NCI-H2227 (cell line): ENCODE data around the gene ZBTB3.
"Not testable (repeated sequence)": the region's sequence is repeated elsewhere in the genome, so short reads cannot be mapped to it uniquely, and the experiment has no call there.

Experiments
- DNase-seq: peaks from one replicate; lab custom pipeline; 2025; ENCODE audit not compliant: unreplicated experiment; lab: John Stamatoyannopoulos, UW

ZBTB3 gene

DNA sequence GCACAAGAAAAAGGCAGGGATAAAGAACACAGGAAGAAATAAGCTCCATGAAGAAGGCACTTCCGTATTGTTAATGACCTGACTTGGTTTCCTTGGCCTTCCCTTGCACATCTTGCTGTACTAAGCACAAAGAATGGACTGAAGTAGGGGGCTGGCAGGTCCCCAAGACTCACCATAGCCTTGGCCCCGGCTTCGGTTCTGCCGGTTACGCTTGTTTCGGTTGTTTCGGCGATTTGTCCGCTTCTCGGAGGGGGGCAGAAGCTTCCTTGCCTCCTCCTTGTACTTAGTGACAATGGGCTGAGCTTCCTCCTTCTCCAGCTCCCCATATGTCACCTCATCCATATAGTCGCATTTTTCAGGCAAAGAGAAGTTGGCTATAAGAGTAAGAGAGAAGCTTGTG lies 37.1 kb downstream of the ZBTB3 start:
- DNase-seq, result no peak

DNA sequence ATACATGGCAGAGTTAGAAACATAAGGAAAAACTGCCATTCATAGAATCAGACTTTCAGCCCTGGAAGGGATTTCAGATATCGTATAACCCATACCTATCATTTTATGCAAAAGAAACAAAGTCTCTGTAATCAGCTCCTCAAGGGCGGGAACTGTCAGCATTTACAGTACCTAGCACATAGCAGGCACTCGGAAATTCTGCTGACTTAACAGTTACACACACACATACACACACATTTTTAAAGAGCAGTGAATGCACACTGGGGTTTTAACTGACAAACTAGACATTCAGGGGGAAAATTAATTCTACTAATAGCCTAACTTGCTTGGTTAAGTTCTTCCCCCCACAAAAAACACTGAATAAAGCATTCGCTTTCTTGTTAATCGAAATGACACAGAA lies 37.8 kb downstream of the ZBTB3 start:
- no peak for DNase-seq

DNA sequence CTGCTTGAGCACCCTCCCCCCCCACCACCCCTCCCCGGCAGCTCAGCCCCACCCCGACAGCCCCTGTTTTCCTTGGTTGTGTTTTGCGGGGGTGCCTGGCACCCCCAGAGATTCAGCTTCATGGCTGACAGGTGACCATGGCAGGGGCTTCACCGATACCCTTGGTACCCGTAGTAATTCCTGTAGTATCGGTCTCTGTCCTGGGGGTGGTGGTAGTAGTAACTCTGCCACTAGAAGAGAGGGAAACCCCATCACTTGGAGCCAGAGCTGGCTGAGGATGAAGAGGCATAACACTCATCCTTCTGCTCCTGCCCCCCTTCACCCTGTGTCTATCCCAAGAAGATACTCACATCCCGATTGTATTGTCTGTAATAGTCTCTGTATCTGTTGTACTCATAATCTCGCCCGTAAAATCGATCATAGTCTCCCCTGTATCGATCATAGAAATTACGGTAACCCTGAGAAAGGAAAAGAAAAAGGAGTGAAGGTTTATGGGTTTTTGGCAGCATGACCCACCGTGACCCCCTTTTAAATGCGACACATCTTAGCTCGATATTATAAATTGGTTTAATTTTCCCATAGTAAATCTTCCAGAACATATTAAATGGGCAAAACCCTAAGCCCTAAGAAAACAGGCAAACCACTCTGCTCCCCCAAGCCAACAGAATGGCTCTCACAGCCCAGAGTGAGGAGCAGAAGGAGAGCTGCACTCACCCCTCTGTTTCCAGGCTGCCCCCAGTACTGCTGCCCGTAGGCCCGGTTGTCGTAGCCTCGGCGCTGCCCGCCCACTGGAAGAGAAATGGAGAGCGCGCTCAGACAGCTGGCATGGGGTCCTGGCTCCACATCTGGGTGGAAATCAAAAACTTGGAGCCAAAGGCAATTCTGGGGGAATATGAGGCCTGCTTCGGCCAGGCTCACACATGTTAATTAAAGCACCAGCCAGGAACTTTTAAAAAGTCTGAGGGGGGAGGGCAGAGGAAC lies 38.5 kb downstream of the ZBTB3 start:
- no peak for DNase-seq

DNA sequence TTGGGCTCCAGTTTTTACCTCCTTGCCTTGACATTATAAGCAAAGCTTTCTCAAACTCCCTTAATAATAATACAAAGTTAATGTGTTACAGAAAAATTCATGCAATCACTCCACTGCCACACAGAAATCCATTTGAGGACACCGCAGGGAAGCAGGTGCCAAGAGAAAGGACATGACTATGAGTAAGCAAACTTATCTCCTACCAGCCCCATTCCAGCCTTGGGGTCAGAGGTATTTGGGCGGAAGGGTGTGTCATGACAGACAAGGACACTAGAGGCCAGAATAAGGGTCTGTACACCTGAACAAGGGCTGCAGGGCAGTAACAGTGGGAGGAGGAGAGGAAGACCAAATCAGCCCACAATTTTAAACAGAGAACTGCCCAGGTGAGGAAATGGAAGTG lies 40.6 kb downstream of the ZBTB3 start:
- DNase-seq, result no peak

DNA sequence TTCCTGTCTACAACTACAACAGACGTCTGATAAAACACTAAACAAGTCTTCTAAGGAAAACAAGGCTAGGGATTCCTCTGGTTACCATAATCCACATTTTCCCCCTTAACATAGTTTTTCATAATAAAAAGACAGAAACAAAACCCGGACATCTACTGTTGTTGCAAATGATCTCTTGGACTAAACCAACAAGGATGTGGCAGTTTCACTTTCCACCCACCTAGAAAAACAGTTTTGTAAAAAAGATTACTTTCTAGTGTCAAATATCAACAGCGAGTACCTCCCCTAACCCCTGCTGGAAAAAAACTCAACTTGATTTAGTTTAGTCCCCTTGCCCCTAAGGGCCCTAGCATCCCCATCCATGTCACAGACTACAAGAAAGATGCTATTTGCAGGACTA lies 41.1 kb downstream of the ZBTB3 start:
- no peak for DNase-seq

DNA sequence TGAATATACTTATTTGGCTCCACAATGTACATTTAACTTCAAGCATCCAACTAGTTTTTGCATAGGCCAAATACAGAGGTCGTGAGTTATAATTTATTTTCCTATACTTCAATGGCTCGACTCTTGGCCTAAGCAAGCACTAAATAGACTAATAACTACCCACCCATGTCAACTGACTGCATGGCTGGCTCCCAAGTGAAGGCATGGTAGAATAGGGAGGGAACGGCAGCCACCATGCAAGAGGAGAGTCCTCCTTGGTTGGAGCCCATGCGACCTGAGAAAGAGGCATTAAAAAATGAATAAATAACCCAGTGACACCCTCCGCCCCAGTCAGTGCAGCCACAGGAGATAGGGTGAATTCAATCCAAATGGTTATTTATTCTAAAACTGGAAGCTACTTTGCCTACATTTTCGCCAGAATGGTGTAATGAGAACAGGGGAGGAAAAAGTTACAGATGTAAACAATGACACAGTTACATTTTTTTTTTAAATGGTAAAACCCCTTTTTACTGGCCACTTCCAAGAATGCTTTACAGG lies 41.6 kb downstream of the ZBTB3 start:
- no peak for DNase-seq

DNA sequence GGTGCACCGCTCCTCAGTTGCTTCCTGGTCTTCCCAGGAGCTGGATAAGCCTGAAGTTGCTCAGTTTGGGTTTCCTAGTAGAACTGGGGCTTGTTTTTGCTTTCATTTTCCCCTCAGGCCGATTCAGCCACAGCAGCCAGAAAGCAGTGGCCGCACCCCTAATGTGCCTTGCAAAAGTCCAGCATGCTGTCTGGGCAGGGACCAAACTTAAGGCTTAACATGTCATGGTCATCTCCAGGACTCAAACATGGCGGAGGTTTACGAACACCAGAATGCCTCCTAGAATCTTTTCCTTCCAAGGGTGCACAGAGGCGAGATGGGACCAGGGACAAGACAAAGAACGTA lies 44.0 kb downstream of the ZBTB3 start:
- no peak for DNase-seq

DNA sequence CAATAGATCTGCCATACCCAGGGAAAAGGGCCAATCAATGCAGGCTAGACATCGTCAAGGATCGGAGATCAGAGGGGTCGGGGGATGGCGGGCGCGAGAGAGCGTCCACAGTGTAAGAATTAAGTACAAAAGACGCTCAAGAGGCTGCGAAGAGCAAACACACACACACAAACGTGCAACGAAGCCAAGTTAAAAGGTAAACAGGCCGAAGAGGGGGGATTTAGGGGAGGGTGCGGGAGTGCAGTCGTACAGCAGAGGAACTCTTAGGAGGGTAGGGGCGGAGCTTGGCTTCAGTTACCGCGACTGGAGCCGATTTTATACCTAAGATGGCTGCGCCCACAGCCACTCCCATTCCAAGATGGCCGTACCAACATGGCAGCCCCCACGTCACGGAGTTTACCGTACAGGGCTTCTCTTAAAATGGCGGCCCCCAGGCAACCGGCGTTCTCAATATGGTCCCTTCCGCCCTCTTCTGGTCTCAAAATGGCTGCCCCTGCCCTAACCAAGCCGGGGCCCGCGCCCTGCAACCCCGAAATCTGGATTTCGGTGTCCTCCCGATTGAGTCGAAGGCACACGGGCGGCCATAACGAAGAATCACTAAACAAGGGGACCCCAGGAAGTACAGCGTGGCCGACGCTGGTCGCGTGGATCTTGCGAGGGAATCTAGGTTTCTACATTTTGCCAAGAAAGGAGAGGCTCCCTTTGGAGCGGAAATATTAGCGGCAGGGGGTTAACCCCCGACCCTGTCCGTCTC lies 44.5 kb downstream of the ZBTB3 start:
- DNase-seq, result peak; percentile 99

DNA sequence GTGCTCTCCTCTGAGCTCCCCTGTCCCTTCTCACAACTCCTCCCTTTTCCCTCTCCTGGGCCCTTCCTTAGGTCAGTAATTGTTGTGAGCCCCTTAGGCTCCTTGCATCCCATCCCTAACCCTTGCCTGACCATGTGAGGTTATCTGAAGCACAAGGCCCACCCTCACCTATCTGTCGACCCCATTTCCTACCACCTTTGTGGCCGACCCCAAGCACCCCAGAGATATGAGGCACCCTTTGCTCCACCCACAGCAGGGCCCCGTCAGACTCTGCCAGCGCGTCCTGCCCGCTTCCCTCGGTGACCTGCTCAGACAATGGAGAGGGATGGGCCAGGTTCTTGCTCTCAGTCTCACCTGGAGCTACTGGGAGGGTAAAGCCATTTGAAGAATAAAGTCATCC lies 45.2 kb downstream of the ZBTB3 start:
- DNase-seq, result no peak

DNA sequence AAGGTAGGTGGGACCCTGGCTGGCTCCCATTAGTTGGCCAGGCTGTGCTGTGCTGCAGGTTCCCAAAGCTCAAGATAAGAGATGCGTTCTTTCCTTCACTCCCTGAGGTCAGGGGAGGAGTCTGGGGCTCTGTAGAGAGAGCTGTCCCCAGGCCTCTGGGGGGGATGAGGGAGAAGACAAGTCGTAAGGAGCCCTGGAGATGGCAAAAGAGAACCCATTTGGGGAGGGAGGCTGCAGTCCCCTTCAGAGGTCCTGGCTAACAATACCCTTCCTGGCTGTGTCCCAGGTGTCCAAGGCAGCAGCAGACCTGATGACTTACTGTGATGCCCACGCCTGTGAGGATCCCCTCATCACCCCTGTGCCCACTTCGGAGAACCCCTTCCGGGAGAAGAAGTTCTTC lies 45.6 kb downstream of the ZBTB3 start:
- DNase-seq, result peak; percentile 27

DNA sequence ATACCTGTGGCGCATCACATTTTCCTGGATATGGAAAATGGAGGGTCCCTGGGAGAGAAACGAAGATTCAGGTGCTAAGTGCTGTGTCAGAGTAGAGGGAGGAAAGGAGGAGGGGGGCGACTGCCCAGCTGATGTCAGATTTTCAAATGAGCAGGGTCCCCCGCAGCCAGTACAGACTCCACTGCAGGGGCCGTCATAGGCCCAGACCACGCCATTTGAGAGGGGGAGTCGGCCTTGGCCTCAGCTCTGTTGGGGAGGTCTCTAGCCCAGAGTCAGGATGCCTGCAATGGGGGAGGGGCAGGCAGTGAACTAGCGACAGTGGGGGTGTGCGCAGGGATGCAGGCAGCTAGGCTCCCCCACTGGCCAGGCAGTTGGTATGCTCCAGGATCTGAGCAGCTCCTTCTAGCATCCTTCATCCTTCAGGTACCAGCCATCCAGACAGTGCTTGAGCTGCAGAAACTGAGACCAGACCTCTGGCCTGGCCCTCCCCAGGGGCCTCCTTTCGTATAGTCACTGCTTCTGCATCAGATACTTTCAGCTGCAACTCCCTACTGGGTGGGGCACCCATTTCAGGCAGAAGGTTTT lies 46.6 kb downstream of the ZBTB3 start, which contains the start of the genes BSCL2 and GNG3:
BSCL2 (minus strand) TSS at position 148 of the 585 bp plus-strand sequence. CDS start 229 bp downstream, outside the sequence.
GNG3 (plus strand) TSS at position 400 of the 585 bp plus-strand sequence. CDS start 620 bp downstream, outside the sequence.
- DNase-seq, result peak; percentile 98

DNA sequence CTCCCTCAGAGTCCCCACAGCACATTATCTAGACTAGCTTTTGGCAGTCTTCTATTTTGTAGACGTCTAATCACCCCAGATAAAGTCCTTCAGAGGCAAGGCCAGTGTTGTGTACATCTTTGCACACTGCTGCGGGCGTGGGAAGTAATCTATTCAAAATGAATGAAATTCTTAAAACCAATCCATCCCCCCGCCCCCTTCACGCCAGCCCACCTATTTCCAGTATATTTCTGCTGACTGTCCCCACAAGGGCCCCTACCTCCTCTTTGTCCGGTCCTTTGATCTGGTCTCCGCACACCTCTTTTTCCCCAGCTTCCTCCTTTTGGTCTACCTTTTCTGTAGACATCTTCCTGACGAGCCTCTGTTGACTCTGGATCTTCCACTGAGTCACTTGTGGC lies 47.1 kb downstream of the ZBTB3 start:
- DNase-seq, result no peak

DNA sequence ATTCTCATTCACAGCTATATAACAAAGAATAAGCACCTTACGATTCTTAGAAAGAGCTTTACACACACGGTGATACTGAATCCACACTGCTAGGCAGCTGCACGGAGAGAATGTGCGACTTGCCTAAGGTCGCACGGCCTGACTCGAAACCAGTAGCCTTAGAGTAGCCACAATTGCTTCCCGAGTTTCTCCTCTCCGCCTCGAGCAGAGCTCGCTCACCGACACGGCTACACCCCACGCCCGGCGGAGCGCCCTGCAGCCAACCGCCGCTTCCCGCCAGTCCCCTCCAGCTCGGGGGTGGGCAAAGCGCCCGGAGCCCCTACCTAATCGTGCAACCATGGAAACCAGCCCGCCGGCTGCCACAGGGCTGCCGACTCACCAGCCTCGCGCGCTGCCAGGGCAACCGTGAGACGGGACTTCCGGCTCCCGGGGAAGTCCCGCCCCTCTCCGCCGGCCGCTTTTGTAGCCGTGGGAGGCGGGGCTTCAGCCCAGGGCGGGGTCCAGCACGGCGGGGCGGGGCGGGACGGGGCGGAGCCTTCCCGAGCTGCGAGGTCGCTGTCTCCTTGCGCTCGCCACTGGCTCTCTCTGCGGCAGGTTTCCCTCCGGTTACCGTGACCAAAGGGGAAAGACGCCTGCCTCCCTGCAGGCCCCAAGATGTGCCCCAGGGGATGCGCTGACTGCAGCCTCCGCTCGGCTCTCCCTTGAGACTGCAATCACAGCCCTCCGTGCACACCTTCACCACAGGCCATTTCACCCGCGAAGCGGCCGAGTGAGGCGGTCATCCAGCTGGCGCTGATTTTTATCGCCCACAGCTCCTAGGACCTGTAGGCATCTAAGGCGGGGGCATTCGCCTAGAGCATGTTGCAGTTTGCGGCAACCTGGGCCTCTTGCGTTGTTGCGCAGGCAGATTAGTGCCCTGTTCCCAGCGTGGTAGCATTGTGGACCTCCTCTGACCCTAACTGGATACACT lies 47.8 kb downstream of the ZBTB3 start:
- DNase-seq, result peak; percentile 98

DNA sequence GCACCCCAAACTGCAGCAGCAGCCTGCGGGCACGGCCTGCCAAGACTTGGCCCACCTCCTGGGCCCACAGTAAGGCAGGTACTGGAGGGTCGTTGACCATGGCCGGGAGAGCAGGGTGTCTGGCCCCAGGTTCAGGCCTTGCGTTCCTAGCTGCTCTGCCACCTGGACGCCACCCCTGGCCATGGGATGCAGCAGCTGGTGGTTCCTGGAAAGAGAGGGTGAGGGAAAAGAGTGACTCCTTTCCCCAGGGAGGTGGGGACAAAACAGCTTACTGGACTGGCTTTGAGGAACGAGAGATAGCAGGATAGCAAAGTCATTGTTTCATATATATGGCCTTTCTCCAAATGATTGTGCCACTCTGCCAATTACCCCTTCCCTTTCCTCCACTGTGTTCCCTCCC lies 48.5 kb downstream of the ZBTB3 start:
- DNase-seq, result peak; percentile 33

DNA sequence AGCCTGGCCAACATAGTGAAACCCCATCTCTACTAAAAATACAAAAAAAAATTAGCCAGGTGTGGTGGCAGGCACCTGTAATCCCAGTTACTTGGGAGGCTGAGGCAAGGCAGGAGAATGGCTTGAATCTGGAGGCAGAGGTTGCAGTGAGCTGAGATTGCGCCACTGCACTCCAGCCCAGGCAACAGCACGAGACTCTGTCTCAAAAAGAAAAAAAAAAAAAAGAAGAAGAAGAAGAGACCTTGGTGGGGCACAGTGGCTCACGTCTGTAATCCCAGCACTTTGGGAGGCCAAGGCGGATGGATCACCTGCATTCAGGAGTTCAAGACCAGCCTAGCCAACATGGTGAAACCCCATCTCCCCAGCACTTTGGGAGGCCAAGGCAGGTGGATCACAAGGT lies 50.0 kb downstream of the ZBTB3 start:
- not testable (repeated sequence) for DNase-seq

DNA sequence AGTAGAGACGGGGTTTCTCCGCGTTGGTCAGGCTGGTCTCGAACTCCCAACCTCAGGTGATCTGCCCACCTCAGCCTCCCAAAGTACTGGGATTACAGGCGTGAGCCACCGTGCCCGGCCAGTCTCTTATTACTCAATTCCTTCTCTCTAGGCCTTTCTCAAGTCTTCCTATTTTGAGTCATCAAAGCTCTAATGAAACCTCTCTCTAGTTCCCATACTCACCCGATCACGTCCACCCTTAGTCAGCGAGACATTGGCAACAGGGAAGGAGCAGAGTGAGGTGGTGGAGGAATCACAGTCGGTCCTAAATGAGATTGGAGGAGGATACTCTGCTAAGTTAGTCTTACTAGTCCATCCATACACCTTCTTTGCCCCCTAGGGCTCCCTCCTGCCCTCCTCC lies 51.7 kb downstream of the ZBTB3 start:
- DNase-seq, result no peak
